DOHH2 (cell line): ENCODE measurements around the gene RDM1.

ENCODE experiments used
- H3F3A ChIP-seq: fragments of 200-600 bp; sonication (generic), shearing (Covaris generic); 2 replicates; pipeline ENCODE4 v1.6.0; 2016; ENCODE audit warnings: antibody characterized with exemption, mild to moderate bottlenecking; ENCODE audit not compliant: control insufficient read depth, insufficient read depth
- H3K27ac ChIP-seq: fragments of 200-600 bp; sonication (generic); 2 replicates; pipeline ENCODE4 v1.5.1; 2014; ENCODE audit warnings: low read depth, mild to moderate bottlenecking, low read length, moderate library complexity
- H3K27me3 ChIP-seq: fragments of 200-600 bp; sonication (generic); 2 replicates; pipeline ENCODE4 v1.6.1; 2014; ENCODE audit warnings: mild to moderate bottlenecking, low read length, mixed read lengths; ENCODE audit not compliant: control insufficient read depth
- H3K36me3 ChIP-seq: fragments of 200-600 bp; sonication (generic); 2 replicates; pipeline ENCODE4 v1.6.1; 2014; ENCODE audit warnings: mild to moderate bottlenecking, low read length, moderate library complexity, mixed read lengths; ENCODE audit not compliant: control insufficient read depth
- H3K4me1 ChIP-seq: fragments of 200-600 bp; sonication (generic); 2 replicates; pipeline ENCODE4 v1.6.1; 2014; ENCODE audit warnings: mild to moderate bottlenecking, low read length, mixed read lengths; ENCODE audit not compliant: control insufficient read depth
- H3K4me2 ChIP-seq: fragments of 200-600 bp; sonication (generic); 2 replicates; pipeline ENCODE4 v1.6.0; 2014; ENCODE audit warnings: mild to moderate bottlenecking, low read length, moderate library complexity
- H3K4me3 ChIP-seq: fragments of 200-600 bp; sonication (generic); 2 replicates; pipeline ENCODE4 v1.5.1; 2014; ENCODE audit warnings: mild to moderate bottlenecking, low read length, mixed read lengths
- H3K79me2 ChIP-seq: fragments of 200-600 bp; sonication (generic); 2 replicates; pipeline ENCODE4 v1.6.1; 2014; ENCODE audit warnings: mild to moderate bottlenecking, low read length, mixed read lengths; ENCODE audit not compliant: control insufficient read depth
- H3K9me2 ChIP-seq: fragments of 200-600 bp; sonication (generic); replicated peaks from 2 replicates; pipeline ENCODE4 v1.6.1; 2014; ENCODE audit warnings: mild to moderate bottlenecking, low read length, mixed read lengths; ENCODE audit not compliant: control insufficient read depth
- H3K9me3 ChIP-seq: fragments of 200-600 bp; sonication (generic); 2 replicates; pipeline ENCODE4 v1.6.1; 2014; ENCODE audit warnings: antibody characterized with exemption, low read length, mixed read lengths; ENCODE audit not compliant: control insufficient read depth, insufficient read depth
- H4K20me1 ChIP-seq: fragments of 200-600 bp; sonication (generic); 2 replicates; pipeline ENCODE4 v1.6.0; 2014; ENCODE audit warnings: low read depth, mild to moderate bottlenecking, antibody characterized with exemption, low read length, moderate library complexity; ENCODE audit not compliant: control insufficient read depth, insufficient read depth
- CTCF ChIP-seq: fragments of 200-600 bp; sonication (generic); IDR thresholded peaks from one replicate; pipeline ENCODE4 v1.5.1; 2014; ENCODE audit warnings: antibody characterized with exemption, mild to moderate bottlenecking, low read depth, low read length; ENCODE audit not compliant: poor library complexity, severe bottlenecking
- EZH2phosphoT487 ChIP-seq: fragments of 200-600 bp; sonication (generic); IDR thresholded peaks from 2 replicates; pipeline ENCODE4 v1.6.1; 2017; ENCODE audit warnings: borderline replicate concordance, mild to moderate bottlenecking, antibody characterized with exemption, low read length, moderate library complexity, mixed read lengths

RDM1 gene

DNA sequence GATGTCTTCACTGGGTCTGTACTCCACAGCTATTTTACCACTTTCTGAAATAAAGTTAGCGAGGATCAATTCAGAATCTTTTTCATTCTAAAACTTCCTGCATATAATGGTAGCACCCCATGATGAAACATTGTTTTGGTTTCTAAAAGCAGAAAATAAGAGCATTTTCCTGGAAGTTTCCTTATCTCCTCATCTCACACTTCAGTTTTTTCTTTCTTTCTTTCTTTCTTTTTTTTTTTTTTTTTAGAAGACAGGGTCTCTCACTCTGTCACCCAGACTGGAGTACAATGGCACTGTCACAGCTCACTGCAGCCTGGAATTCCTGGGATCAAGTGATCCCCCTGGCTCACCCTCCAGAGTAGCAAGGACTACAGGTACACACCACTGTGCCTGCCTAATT lies 10.3 kb downstream of the RDM1 start:
- no peaks in the 10 kb centered on the region for H4K20me1 ChIP-seq
- H3K79me2 ChIP-seq, result no peaks in the 10 kb centered on the region
- no peak overlapping the region for H3K4me3 ChIP-seq
- no peak overlapping the region for H3K27ac ChIP-seq
- peaks cover 4% of the 10 kb centered on the region for H3K4me1 ChIP-seq
- no peaks in the 10 kb centered on the region for H3K9me3 ChIP-seq
- H3F3A ChIP-seq, result no peaks in the 10 kb centered on the region
- H3K4me2 ChIP-seq, result no peak overlapping the region
- no peaks in the 10 kb centered on the region for H3K27me3 ChIP-seq
- peaks cover 5% of the 10 kb centered on the region for H3K36me3 ChIP-seq
- no peaks in the 10 kb centered on the region for H3K9me2 ChIP-seq
- TF ChIP-seq CTCF, result no peak
- TF ChIP-seq EZH2phosphoT487, result no peak

DNA sequence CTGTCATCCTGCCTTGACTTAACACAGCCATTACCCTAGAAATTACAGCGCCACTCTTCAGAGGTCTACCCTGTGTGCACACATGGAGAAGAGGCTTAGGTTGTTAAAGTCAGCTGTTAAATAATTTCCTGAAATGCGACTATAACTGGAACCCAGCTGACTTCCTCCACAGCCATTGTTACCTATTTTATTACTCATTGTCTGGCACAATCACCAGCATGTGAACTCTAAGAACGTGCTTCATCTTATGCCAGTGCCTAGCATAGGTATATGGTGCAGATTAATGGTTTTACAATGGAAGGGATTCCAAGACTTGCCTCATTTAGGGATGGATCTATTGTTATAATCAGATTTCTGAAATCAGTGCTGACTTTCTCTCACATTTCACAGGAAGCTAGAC lies 11.9 kb downstream of the RDM1 start:
- H3K27ac ChIP-seq, result no peak overlapping the region
- H3K79me2 ChIP-seq, result no peaks in the 10 kb centered on the region
- H3F3A ChIP-seq, result no peaks in the 10 kb centered on the region
- H3K9me2 ChIP-seq, result no peaks in the 10 kb centered on the region
- H3K4me3 ChIP-seq, result no peak overlapping the region
- TF ChIP-seq EZH2phosphoT487 (no peak), CTCF (no peak)
- H3K36me3 ChIP-seq, result peaks cover 5% of the 10 kb centered on the region
- no peaks in the 10 kb centered on the region for H3K4me1 ChIP-seq
- no peaks in the 10 kb centered on the region for H3K9me3 ChIP-seq
- H3K27me3 ChIP-seq, result no peaks in the 10 kb centered on the region
- no peaks in the 10 kb centered on the region for H4K20me1 ChIP-seq
- H3K4me2 ChIP-seq, result no peak overlapping the region

DNA sequence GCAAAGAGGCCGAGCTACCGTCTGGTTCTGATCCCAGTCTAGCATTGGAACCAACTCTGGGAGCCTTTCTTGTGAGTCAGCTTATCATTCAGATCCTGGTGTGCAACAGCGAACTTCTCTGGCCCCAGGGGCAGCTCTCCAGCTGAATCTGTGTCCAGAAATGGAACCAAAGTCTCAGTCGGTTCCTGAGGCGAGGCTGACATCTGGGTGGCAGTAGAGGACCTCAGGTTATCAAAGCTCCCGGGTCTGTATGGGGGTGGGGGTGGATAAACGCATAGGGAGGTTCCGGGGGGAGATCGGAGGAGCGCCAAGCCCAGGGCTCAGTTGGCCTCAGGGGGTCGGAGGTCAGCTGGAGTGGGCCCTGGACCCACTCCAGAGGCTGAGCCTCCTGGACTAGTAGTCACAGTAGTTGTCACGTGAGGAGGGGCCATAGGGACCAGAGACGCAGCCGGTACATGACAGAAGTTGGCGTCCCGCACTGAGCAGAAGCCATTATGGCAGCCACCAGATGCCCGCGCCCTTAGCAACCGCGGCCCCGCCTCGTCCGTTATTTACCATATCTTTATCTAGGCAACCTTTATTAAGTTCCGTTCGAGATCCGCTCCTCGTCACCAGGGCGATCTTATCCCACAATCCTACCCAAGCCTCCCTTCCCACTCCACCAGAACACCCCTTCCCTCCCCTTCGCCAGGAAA lies 12.9 kb downstream of the RDM1 start:
- TF ChIP-seq CTCF (no peak), EZH2phosphoT487 (no peak)
- no peak overlapping the region for H3K4me2 ChIP-seq
- no peaks in the 10 kb centered on the region for H3K4me1 ChIP-seq

More for the DNA sequence above, 12.9 kb downstream of the RDM1 start:
- Histone ChIP-seq H3K79me2 (no peaks in the 10 kb centered on the region), H3F3A (no peaks in the 10 kb centered on the region), H3K9me3 (no peaks in the 10 kb centered on the region), H3K4me3 (no peak overlapping the region), H3K9me2 (no peaks in the 10 kb centered on the region), H3K36me3 (peaks cover 2% of the 10 kb centered on the region), H3K27ac (no peak overlapping the region), H4K20me1 (no peaks in the 10 kb centered on the region), H3K27me3 (no peaks in the 10 kb centered on the region)
